HG03045 (cell line): ENCODE measurements around the gene ZSWIM4.

Source experiments
- ATAC-seq: cut with Tn5 transposase; IDR thresholded peaks from one replicate; pipeline ENCODE4 v1.9.1; 2021; ENCODE audit warnings: mild to moderate bottlenecking, moderate library complexity; ENCODE audit not compliant: unreplicated experiment

The ZSWIM4 gene

GRCh38 chr19:13834244-13835069 lies 39.2 kb downstream of the ZSWIM4 start:
- no peak for ATAC-seq

- ATAC-seq = no peak
These were observed 40.8 kb downstream of the ZSWIM4 start for GRCh38 chr19:13835791-13836723.

GRCh38 chr19:13838435-13839129 lies 43.3 kb downstream of the ZSWIM4 start:
- ATAC-seq = no peak

GRCh38 chr19:13839130-13839937 lies 44.1 kb downstream of the ZSWIM4 start:
- no peak for ATAC-seq

GRCh38 chr19:13839938-13840304 lies 44.7 kb downstream of the ZSWIM4 start:
- no peak for ATAC-seq

- no peak for ATAC-seq
These were observed 45.3 kb downstream of the ZSWIM4 start for GRCh38 chr19:13840305-13841085.

GRCh38 chr19:13841086-13841961 lies 46.1 kb downstream of the ZSWIM4 start:
- no peak for ATAC-seq

- ATAC-seq = no peak
These were observed 46.7 kb downstream of the ZSWIM4 start for GRCh38 chr19:13841962-13842290.

GRCh38 chr19:13842291-13843103 lies 47.3 kb downstream of the ZSWIM4 start:
- peak; percentile 29 for ATAC-seq

GRCh38 chr19:13843104-13843921 lies 48.1 kb downstream of the ZSWIM4 start:
- ATAC-seq = no peak

GRCh38 chr19:13844130-13844631 lies 48.9 kb downstream of the ZSWIM4 start:
- no peak for ATAC-seq

- peak; percentile 46 for ATAC-seq
These were observed 51.5 kb downstream of the ZSWIM4 start for GRCh38 chr19:13846557-13847406.

GRCh38 chr19:13847407-13848339 lies 52.4 kb downstream of the ZSWIM4 start:
- peak; percentile 31 for ATAC-seq

GRCh38 chr19:13848340-13848677 lies 53.1 kb downstream of the ZSWIM4 start:
- no peak for ATAC-seq
